CD4-positive, alpha-beta T cell treated with Interleukin-15 for 4 hours (primary cell): ENCODE measurements around the gene HNRNPUL1.

Experiments
- DNase-seq: peaks from one replicate; pipeline ENCODE4 v3.0.0-alpha.2; 2020; ENCODE audit warnings: low spot score

HNRNPUL1 gene

GRCh38 chr19:41308450-41309179, 44.4 kb downstream of the HNRNPUL1 start:
- DNase-seq = peak; percentile 94

GRCh38 chr19:41309180-41310032, 45.2 kb downstream of the HNRNPUL1 start:
- no peak for DNase-seq

- DNase-seq = peak; percentile 91
Measured at GRCh38 chr19:41310033-41310831, 46.1 kb downstream of the HNRNPUL1 start, which contains the start of gene CCDC97. TSS of gene CCDC97 (plus strand) at chr19:41310172. CDS start at chr19:41310311, 139 bp downstream.

GRCh38 chr19:41311072-41311471, 46.9 kb downstream of the HNRNPUL1 start:
- no peak for DNase-seq

- DNase-seq = no peak
Measured at GRCh38 chr19:41311613-41312012, 47.4 kb downstream of the HNRNPUL1 start.

- no peak for DNase-seq
Measured at GRCh38 chr19:41316306-41316920, 52.2 kb downstream of the HNRNPUL1 start.

GRCh38 chr19:41318696-41319499, 54.7 kb downstream of the HNRNPUL1 start:
- no peak for DNase-seq

- DNase-seq = no peak
Measured at GRCh38 chr19:41319500-41320184, 55.5 kb downstream of the HNRNPUL1 start.

- DNase-seq = no peak
Measured at GRCh38 chr19:41320185-41320518, 56.0 kb downstream of the HNRNPUL1 start.

- no peak for DNase-seq
Measured at GRCh38 chr19:41320568-41320967, 56.4 kb downstream of the HNRNPUL1 start.

GRCh38 chr19:41321204-41321599, 57.0 kb downstream of the HNRNPUL1 start:
- no peak for DNase-seq

- no peak for DNase-seq
Measured at GRCh38 chr19:41321600-41322270, 57.6 kb downstream of the HNRNPUL1 start.

GRCh38 chr19:41322451-41322850, 58.3 kb downstream of the HNRNPUL1 start:
- no peak for DNase-seq

GRCh38 chr19:41323023-41323422, 58.9 kb downstream of the HNRNPUL1 start:
- DNase-seq = no peak

GRCh38 chr19:41323430-41324125, 59.4 kb downstream of the HNRNPUL1 start:
- DNase-seq = no peak

- DNase-seq = no peak
Measured at GRCh38 chr19:41324231-41324702, 60.1 kb downstream of the HNRNPUL1 start.

- no peak for DNase-seq
Measured at GRCh38 chr19:41324921-41325639, 60.9 kb downstream of the HNRNPUL1 start.

GRCh38 chr19:41325640-41325946, 61.4 kb downstream of the HNRNPUL1 start:
- DNase-seq = no peak
